SK-N-SH (cell line): ENCODE results near the gene SDK1. TPM values are rescaled to one million over a fixed set of nuclear protein-coding genes. Genes with fewer than 3 reads are reported as not detected.

ENCODE experiments used
- CTCF ChIA-PET: fragments of 300-600, 350-600 bp; formaldehyde crosslinking; extraction: SDS; loops from one replicate; lab custom pipeline; 2021; lab: Yijun Ruan, JAX
- POLR2A ChIA-PET: fragments of 350-600 bp; sonication (Branson Sonifier 250); formaldehyde crosslinking; extraction: SDS; loops from one replicate; lab custom pipeline; 2020; ENCODE audit warnings: antibody characterized with exemption, inconsistent platforms; lab: Yijun Ruan, JAX
- DNase-seq: peaks from one replicate; pipeline ENCODE4 v3.0.0; 2012
- H2AFZ ChIP-seq: fragments of 200-600 bp; sonication (generic); 2 replicates; pipeline ENCODE4 v1.8.1; 2016; ENCODE audit warnings: antibody characterized with exemption, mild to moderate bottlenecking, low read depth
- H3F3A ChIP-seq: fragments of 200-600 bp; sonication (generic); replicated peaks from 2 replicates; pipeline ENCODE3; 2016; ENCODE audit warnings: antibody characterized with exemption, mild to moderate bottlenecking; ENCODE audit not compliant: insufficient read depth
- H3K27ac ChIP-seq, 2 experiments: fragments of 200-500 bp in 1 of 2; fragments of 200-600 bp in 1 of 2; sonication (Bioruptor generic) in 1 of 2; sonication (generic), shearing (Covaris generic) in 1 of 2; 2 replicates each; pipeline versions ENCODE4 v1.5.1 to v1.6.1; 2014 to 2016; ENCODE audit warnings: low read depth in 2 of 2, inconsistent platforms in 1 of 2, low read length in 1 of 2, mild to moderate bottlenecking in 1 of 2, mixed read lengths in 1 of 2
- H3K27me3 ChIP-seq: fragments of 200-600 bp; sonication (generic), shearing (Covaris generic); 2 replicates; pipeline ENCODE4 v1.6.1; 2016; ENCODE audit warnings: mixed run types; ENCODE audit not compliant: insufficient read depth
- H3K36me3 ChIP-seq, 2 experiments: fragments of 200-500 bp in 1 of 2; fragments of 200-600 bp in 1 of 2; sonication (Bioruptor generic) in 1 of 2; sonication (generic) in 1 of 2; replicated peaks in 1 of 2; 2 replicates each; pipeline versions ENCODE3 to v1.5.1; 2014 to 2016; ENCODE audit warnings: low read length in 1 of 2, mild to moderate bottlenecking in 1 of 2; ENCODE audit not compliant: insufficient read depth in 2 of 2, control insufficient read depth in 1 of 2
- H3K4me1 ChIP-seq, 2 experiments: fragments of 200-500 bp in 1 of 2; fragments of 200-600 bp in 1 of 2; sonication (Bioruptor generic) in 1 of 2; sonication (generic), shearing (Covaris generic) in 1 of 2; 2 replicates each; pipeline versions ENCODE4 v1.5.1 to v1.6.1; 2014 to 2016; ENCODE audit warnings: low read depth in 1 of 2, low read length in 1 of 2, mixed run types in 1 of 2; ENCODE audit not compliant: insufficient read depth in 2 of 2, control insufficient read depth in 1 of 2
- H3K4me2 ChIP-seq: fragments of 200-600 bp; sonication (generic), shearing (Covaris generic); 2 replicates; pipeline ENCODE4 v1.6.1; 2017; ENCODE audit warnings: mixed run types
- H3K4me3 ChIP-seq, 2 experiments: fragments of 200-500 bp in 1 of 2; fragments of 200-600 bp in 1 of 2; sonication (Bioruptor generic) in 1 of 2; sonication (generic), shearing (Covaris generic) in 1 of 2; 2 replicates each; pipeline versions ENCODE4 v1.5.1 to v1.8.1; 2014 to 2016; ENCODE audit warnings: low read depth in 2 of 2, inconsistent platforms in 1 of 2, low read length in 1 of 2, mild to moderate bottlenecking in 1 of 2, mixed read lengths in 1 of 2, moderate library complexity in 1 of 2
- H3K79me2 ChIP-seq: fragments of 200-600 bp; sonication (generic); 2 replicates; pipeline ENCODE4 v1.8.1; 2017; ENCODE audit warnings: mild to moderate bottlenecking; ENCODE audit not compliant: insufficient read depth
- H3K9ac ChIP-seq: fragments of 200-600 bp; sonication (generic); 2 replicates; pipeline ENCODE4 v1.6.1; 2017; ENCODE audit warnings: mixed run types
- H3K9me2 ChIP-seq: fragments of 200-600 bp; sonication (generic); 2 replicates; pipeline ENCODE4 v1.6.1; 2017; ENCODE audit warnings: mixed run types
- H3K9me3 ChIP-seq: fragments of 200-600 bp; sonication (generic); 2 replicates; pipeline ENCODE4 v1.6.1; 2017; ENCODE audit warnings: mixed run types, mild to moderate bottlenecking, moderate library complexity
- H4K20me1 ChIP-seq: fragments of 200-600 bp; sonication (generic); 2 replicates; pipeline ENCODE4 v1.6.1; 2017; ENCODE audit warnings: mild to moderate bottlenecking, mixed run types; ENCODE audit not compliant: insufficient read depth
- CHD2 ChIP-seq: fragments of 150-350 bp; IDR thresholded peaks from 2 replicates; pipeline ENCODE4 v1.6.1; 2018; ENCODE audit warnings: low read length; ENCODE audit not compliant: partially characterized antibody
- ELF1 ChIP-seq: IDR thresholded peaks from 2 replicates; pipeline ENCODE4 v1.4.0; 2012
- EP300 ChIP-seq, 2 experiments: IDR thresholded peaks; 2 replicates each; pipeline versions ENCODE4 v1.4.0 to v1.6.1; 2012; ENCODE audit warnings: borderline replicate concordance in 1 of 2, low read depth in 1 of 2, low read length in 1 of 2
- EZH2phosphoT487 ChIP-seq: fragments of 200-600 bp; sonication (generic); IDR thresholded peaks from 2 replicates; pipeline ENCODE4 v1.6.1; 2017; ENCODE audit warnings: low read depth, mixed run types, mild to moderate bottlenecking, antibody characterized with exemption, moderate library complexity, borderline replicate concordance
- FOXJ3 ChIP-seq: sonication (generic); formaldehyde crosslinking; IDR thresholded peaks from 2 replicates; pipeline ENCODE4 v1.5.1; 2020; ENCODE audit warnings: mild to moderate bottlenecking, missing genetic modification reagents
- FOXM1 ChIP-seq: IDR thresholded peaks from 2 replicates; pipeline ENCODE4 v1.4.0; 2012; ENCODE audit warnings: low read depth, mild to moderate bottlenecking
- MAX ChIP-seq: IDR thresholded peaks from 2 replicates; pipeline ENCODE4 v1.4.0; 2012; ENCODE audit warnings: low read depth
- NRF1 ChIP-seq: IDR thresholded peaks from 2 replicates; pipeline ENCODE4 v1.6.1; 2012; ENCODE audit warnings: low read depth, mild to moderate bottlenecking, low read length
- PBX3 ChIP-seq: IDR thresholded peaks from 2 replicates; pipeline ENCODE4; 2012
- RCOR1 ChIP-seq: fragments of 150-350 bp; IDR thresholded peaks from 2 replicates; pipeline ENCODE4 v1.6.1; 2017; ENCODE audit warnings: antibody characterized with exemption, low read length
- REST ChIP-seq: IDR thresholded peaks from 2 replicates; pipeline ENCODE4 v1.6.1; 2012; ENCODE audit warnings: mild to moderate bottlenecking, low read depth, low read length, moderate library complexity
- RXRA ChIP-seq: IDR thresholded peaks from 2 replicates; pipeline ENCODE4 v1.4.0; 2012; ENCODE audit warnings: low read depth, mild to moderate bottlenecking, borderline replicate concordance
- SMC3 ChIP-seq: IDR thresholded peaks from 2 replicates; pipeline ENCODE4 v1.6.1; 2012; ENCODE audit warnings: low read depth, low read length, improper control_type of control experiment
- TAF1 ChIP-seq: IDR thresholded peaks from 2 replicates; pipeline ENCODE4 v1.6.1; 2012; ENCODE audit warnings: low read depth, mild to moderate bottlenecking, low read length, moderate library complexity, borderline replicate concordance
- USF2 ChIP-seq: fragments of 150-350 bp; IDR thresholded peaks from 2 replicates; pipeline ENCODE4 v1.6.1; 2017; ENCODE audit warnings: antibody characterized with exemption, low read length, low read depth, borderline replicate concordance
- YY1 ChIP-seq: IDR thresholded peaks from 2 replicates; pipeline ENCODE4 v1.4.0; 2012; ENCODE audit warnings: low read depth, mild to moderate bottlenecking
- WGBS: methylation state at CpG from one replicate; pipeline ENCODE4 v1.1.6; 2017; ENCODE audit warnings: low lambda C conversion rate; 5-methylcytosine and 5-hydroxymethylcytosine counted together
- polyA plus RNA-seq, 3 experiments: library from polyadenylated mRNA; depleted of rRNA; stranded (reverse); fragments of >200 nt; gene quantifications; 2 replicates each; pipeline ENCODE4 v1.2.3, GENCODE V29; 2012
- TF ChIP-seq, protein P1 (sequence below): fragments of 200-600 bp; sonication (generic); IDR thresholded peaks from 2 replicates; pipeline ENCODE4 v1.6.1; 2017; ENCODE audit warnings: antibody characterized with exemption, mild to moderate bottlenecking, moderate library complexity
- TF ChIP-seq, protein P2 (sequence below): IDR thresholded peaks from 2 replicates; pipeline ENCODE4 v1.4.0; 2012; ENCODE audit warnings: low read depth, borderline replicate concordance

Gene SDK1
- polyA plus RNA-seq, 1 of the 3 experiments (the other 2 are of a cell fraction) = 1.2 TPM

DNA sequence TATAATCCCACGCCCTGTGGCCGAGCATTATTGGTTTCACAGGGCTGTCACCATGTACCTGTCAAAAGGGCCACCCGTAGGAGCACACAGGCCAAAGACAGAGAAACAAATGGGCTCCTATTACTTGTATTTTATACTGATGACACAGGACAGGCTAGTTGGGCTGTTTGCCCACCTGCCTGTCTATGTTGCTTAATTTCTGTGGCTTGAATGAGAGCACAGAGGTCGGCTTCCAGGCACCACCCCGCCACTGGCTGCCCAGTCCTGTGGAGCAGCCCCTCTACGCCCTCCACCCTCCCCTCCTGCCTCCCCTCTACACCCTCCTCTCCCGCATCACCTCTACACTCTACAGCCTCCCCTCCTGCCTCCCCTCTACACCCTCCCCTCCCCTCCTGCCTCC lies 652.9 kb downstream of the SDK1 start:
- H3K27ac ChIP-seq = no peak overlapping the region
- H3K4me2 ChIP-seq = no peak overlapping the region
- no peak overlapping the region for H3K9ac ChIP-seq
- no peak overlapping the region for H2AFZ ChIP-seq
- H3K9me3 ChIP-seq = no peaks in the 10 kb centered on the region
- POLR2A ChIA-PET = no interaction called here
- no peaks in the 10 kb centered on the region for H3F3A ChIP-seq
- H4K20me1 ChIP-seq = no peaks in the 10 kb centered on the region
- WGBS = 82% methylated on average over 7 of the region's 7 CpGs
- H3K27me3 ChIP-seq = no peaks in the 10 kb centered on the region
- TF ChIP-seq, protein P1, sequence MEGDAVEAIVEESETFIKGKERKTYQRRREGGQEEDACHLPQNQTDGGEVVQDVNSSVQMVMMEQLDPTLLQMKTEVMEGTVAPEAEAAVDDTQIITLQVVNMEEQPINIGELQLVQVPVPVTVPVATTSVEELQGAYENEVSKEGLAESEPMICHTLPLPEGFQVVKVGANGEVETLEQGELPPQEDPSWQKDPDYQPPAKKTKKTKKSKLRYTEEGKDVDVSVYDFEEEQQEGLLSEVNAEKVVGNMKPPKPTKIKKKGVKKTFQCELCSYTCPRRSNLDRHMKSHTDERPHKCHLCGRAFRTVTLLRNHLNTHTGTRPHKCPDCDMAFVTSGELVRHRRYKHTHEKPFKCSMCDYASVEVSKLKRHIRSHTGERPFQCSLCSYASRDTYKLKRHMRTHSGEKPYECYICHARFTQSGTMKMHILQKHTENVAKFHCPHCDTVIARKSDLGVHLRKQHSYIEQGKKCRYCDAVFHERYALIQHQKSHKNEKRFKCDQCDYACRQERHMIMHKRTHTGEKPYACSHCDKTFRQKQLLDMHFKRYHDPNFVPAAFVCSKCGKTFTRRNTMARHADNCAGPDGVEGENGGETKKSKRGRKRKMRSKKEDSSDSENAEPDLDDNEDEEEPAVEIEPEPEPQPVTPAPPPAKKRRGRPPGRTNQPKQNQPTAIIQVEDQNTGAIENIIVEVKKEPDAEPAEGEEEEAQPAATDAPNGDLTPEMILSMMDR = no peak
- TF ChIP-seq EZH2phosphoT487 = no peak
- no peak for TF ChIP-seq USF2
- TF ChIP-seq RCOR1 = no peak
- TF ChIP-seq FOXM1 = no peak
- TF ChIP-seq CHD2 = no peak
- no peak for TF ChIP-seq EP300 (IDR thresholded peaks at IDR 0.05; ENCODE audit: borderline replicate concordance in 1 of 2, low read depth in 1 of 2, low read length in 1 of 2)
- TF ChIP-seq, protein P2, sequence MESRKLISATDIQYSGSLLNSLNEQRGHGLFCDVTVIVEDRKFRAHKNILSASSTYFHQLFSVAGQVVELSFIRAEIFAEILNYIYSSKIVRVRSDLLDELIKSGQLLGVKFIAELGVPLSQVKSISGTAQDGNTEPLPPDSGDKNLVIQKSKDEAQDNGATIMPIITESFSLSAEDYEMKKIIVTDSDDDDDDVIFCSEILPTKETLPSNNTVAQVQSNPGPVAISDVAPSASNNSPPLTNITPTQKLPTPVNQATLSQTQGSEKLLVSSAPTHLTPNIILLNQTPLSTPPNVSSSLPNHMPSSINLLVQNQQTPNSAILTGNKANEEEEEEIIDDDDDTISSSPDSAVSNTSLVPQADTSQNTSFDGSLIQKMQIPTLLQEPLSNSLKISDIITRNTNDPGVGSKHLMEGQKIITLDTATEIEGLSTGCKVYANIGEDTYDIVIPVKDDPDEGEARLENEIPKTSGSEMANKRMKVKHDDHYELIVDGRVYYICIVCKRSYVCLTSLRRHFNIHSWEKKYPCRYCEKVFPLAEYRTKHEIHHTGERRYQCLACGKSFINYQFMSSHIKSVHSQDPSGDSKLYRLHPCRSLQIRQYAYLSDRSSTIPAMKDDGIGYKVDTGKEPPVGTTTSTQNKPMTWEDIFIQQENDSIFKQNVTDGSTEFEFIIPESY = no peak
- TF ChIP-seq MAX = no peak
- no peak for TF ChIP-seq NRF1
- no peak for TF ChIP-seq ELF1
- H3K9me2 ChIP-seq = no peaks in the 10 kb centered on the region
- no peaks in the 10 kb centered on the region for H3K79me2 ChIP-seq
- H3K36me3 ChIP-seq = no peaks in the 10 kb centered on the region
- DNase-seq = no peak
- CTCF ChIA-PET = interaction anchor here (1.5 kb wide), 1 partner anchor 14 kb away, joined by 3 read pairs; no protein-coding TSS in a partner anchor
- peaks cover 0 to 10% of the 10 kb centered on the region in 2 experiments; a peak in 2 of 4 replicates for H3K4me1 ChIP-seq
- H3K4me3 ChIP-seq = no peak overlapping the region

DNA sequence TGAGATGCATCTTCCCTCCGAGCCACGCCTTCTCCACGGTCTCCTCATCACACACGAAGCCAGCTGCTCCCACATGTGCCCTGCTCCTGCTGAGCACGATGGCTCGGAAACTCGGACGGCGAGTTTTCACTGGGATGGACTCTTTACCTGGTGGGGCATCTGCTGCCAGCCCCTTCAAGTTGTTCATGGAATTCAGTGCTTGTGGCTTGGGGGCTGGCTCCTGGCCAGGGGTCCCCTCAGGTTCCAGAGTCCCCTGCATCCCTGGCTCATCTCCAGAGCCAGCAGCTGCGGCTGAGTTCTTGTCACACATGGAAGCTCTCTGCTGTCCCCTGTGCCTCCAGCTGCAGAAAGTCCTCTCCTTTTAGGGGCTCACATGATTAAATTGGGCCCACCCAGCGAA lies 654.0 kb downstream of the SDK1 start:
- Histone ChIP-seq H3K9me3 (no peaks in the 10 kb centered on the region), H3K4me2 (no peak overlapping the region), H3K36me3 (no peaks in the 10 kb centered on the region), H3K79me2 (no peaks in the 10 kb centered on the region), H3K27ac (no peak overlapping the region), H3K9me2 (no peaks in the 10 kb centered on the region), H4K20me1 (no peaks in the 10 kb centered on the region), H3K9ac (no peak overlapping the region), H2AFZ (no peak overlapping the region), H3F3A (no peaks in the 10 kb centered on the region), H3K27me3 (no peaks in the 10 kb centered on the region), H3K4me1 (peaks cover 0 to 10% of the 10 kb centered on the region in 2 experiments; a peak in 2 of 4 replicates), H3K4me3 (no peak overlapping the region)
- CTCF ChIA-PET = interaction anchor here (1.5 to 1.6 kb wide), 2 partner anchors 12 to 13 kb away, joined by 3 to 4 read pairs; no protein-coding TSS in a partner anchor
- 75% methylated on average over 11 of the region's 11 CpGs for WGBS
- DNase-seq = peak; percentile 44
- POLR2A ChIA-PET = no interaction called here
- TF ChIP-seq FOXJ3 (CRISPR knock-in tag) (no peak), SMC3 (no peak), NRF1 (no peak), PBX3 (no peak), YY1 (no peak), REST (no peak), RXRA (no peak), TAF1 (no peak)
